Nephron (organoid): ENCODE data around the gene WBP1L.
"Not testable (repeated sequence)": the region's sequence is repeated elsewhere in the genome, so short reads cannot be mapped to it uniquely, and the experiment has no call there.

ENCODE experiments used
- H3K27ac Mint-ChIP-seq, 3 experiments: 2 replicates each; pipeline ENCODE4 v1.8.0; 2020; ENCODE audit warnings: mixed read lengths in 3 of 3, mild to moderate bottlenecking in 2 of 3, moderate library complexity in 1 of 3
- H3K27me3 Mint-ChIP-seq: 2 replicates; pipeline ENCODE4 v1.8.0; 2021; ENCODE audit warnings: low read depth, mild to moderate bottlenecking, moderate library complexity, mixed read lengths
- H3K36me3 Mint-ChIP-seq: 2 replicates; pipeline ENCODE4 v1.8.0; 2020; ENCODE audit warnings: low read depth, mixed read lengths
- H3K4me1 Mint-ChIP-seq: 2 replicates; pipeline ENCODE4 v1.8.0; 2020; ENCODE audit warnings: mixed read lengths
- H3K4me3 Mint-ChIP-seq, 3 experiments: 2 replicates each; pipeline ENCODE4 v1.8.0; 2020; ENCODE audit warnings: mild to moderate bottlenecking in 3 of 3, mixed read lengths in 3 of 3, moderate library complexity in 2 of 3
- H3K9me3 Mint-ChIP-seq: 2 replicates; pipeline ENCODE4 v1.8.0; 2020; ENCODE audit warnings: mixed read lengths
- CTCF ChIP-seq, 3 experiments: fragments of 200-600 bp; sonication (generic); IDR thresholded peaks; one replicate each; pipeline ENCODE4 v1.5.0; 2021; ENCODE audit warnings: antibody characterized with exemption in 3 of 3; ENCODE audit not compliant: unreplicated experiment in 3 of 3

WBP1L gene

DNA sequence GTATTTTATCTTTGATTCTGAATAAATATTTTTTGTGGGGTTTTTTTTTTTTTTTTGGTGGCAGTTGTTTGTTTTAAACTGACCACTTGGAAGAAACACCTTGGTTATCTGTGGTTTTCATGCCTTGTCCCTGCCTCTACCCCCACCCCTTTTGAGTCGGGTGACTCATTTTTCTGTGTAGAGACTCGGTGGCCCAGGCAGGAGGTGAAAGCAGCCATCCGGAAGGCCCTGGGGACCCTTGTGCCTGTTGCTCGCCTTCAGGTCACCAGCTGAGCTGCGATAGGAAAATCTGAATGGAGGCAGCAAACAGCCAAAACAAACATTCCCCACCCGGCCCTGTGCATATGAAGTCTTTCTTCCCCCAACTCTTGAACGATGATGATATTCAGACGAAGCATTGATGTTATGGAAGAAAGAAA, 70.7 kb downstream of the WBP1L start:
- peaks cover 49% of the 10 kb centered on the region for H3K4me1 Mint-ChIP-seq
- H3K9me3 Mint-ChIP-seq = no peaks in the 10 kb centered on the region
- H3K4me3 Mint-ChIP-seq = no peak overlapping the region
- H3K36me3 Mint-ChIP-seq = peaks cover 54% of the 10 kb centered on the region
- H3K27me3 Mint-ChIP-seq = no peaks in the 10 kb centered on the region
- H3K27ac Mint-ChIP-seq = peak overlapping the region; percentile 77 to 84 (median 79)
- no peak for TF ChIP-seq CTCF (IDR thresholded peaks at IDR 0.05; ENCODE audit: unreplicated experiment in 3 of 3)

DNA sequence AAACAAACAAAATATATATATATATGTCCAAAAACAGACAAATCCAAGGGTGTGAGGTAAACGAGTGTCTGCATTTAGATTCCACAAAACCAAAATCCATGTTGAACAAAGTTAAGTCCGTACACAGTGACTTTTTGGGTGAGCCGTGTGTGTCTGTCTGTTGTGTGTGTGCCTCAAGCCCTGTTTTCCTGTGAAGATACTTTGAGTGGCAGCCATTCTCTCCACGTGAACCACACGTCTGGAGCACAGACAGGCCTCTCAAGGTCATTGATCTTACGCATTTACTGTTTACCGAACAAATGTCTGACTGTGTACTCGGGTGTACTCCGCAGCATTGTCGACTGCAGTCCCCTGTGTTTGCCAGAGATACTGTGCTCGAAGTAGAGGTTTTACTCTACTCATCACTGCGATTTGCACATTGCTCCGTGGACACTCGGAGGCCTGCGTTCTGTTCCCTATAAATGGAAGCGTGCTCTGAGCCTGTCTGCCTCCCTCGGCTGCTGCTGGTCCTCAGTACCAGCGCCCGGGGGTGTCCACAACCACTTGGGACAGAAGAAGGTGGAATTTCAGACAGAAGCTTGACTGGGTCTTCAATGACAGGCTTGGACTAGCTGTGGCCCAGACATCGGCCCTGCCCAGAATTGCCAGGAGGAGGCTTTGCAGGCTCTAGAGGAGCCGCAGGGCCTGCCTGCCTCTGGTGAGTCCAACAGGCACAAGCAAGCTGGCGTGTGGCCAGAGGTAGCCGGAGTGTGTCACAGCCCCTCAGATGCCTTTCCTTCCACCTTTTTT, 71.3 kb downstream of the WBP1L start:
- Mint-ChIP-seq H3K27me3 (no peaks in the 10 kb centered on the region), H3K27ac (peak overlapping the region; percentile 77 to 84 (median 79)), H3K4me3 (no peak overlapping the region), H3K4me1 (peaks cover 45% of the 10 kb centered on the region), H3K36me3 (peaks cover 50% of the 10 kb centered on the region), H3K9me3 (no peaks in the 10 kb centered on the region)
- TF ChIP-seq CTCF (IDR thresholded peaks at IDR 0.05; ENCODE audit: unreplicated experiment in 3 of 3) = peak in 1 of 3 experiments; percentile 7

- peak overlapping the region; percentile 77 to 84 (median 79) for H3K27ac Mint-ChIP-seq
- no peaks in the 10 kb centered on the region for H3K27me3 Mint-ChIP-seq
- H3K36me3 Mint-ChIP-seq = peaks cover 47% of the 10 kb centered on the region
- H3K4me3 Mint-ChIP-seq = no peak overlapping the region
- no peak for TF ChIP-seq CTCF (IDR thresholded peaks at IDR 0.05; ENCODE audit: unreplicated experiment in 3 of 3)
- peaks cover 45% of the 10 kb centered on the region for H3K4me1 Mint-ChIP-seq
- no peaks in the 10 kb centered on the region for H3K9me3 Mint-ChIP-seq
Observed at GRCh38 chr10:102815790-102816549, 72.2 kb downstream of the WBP1L start.

DNA sequence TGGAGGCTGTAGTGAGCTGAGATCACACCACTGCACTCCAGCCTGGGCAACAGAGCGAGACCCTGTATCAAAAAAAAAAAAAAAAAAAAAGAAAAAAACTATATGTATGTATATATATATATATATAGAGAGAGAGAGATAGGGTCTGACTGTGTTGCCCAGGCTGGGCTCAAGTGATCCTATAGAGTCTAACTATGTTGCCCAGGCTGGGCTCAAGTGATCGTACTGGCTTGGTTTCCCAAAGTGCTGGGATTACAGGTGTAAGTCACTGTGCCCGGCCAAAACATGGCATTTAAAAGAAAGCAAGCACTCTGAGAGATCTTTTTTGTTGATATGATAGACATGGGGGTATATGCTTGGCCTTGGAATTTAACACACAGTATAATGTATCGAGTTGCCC, 73.4 kb downstream of the WBP1L start:
- Mint-ChIP-seq H3K9me3 (no peaks in the 10 kb centered on the region), H3K36me3 (peaks cover 35% of the 10 kb centered on the region), H3K27ac (no peak overlapping the region), H3K27me3 (no peaks in the 10 kb centered on the region), H3K4me3 (no peak overlapping the region), H3K4me1 (peaks cover 40% of the 10 kb centered on the region)
- no peak for TF ChIP-seq CTCF (IDR thresholded peaks at IDR 0.05; ENCODE audit: unreplicated experiment in 3 of 3)

DNA sequence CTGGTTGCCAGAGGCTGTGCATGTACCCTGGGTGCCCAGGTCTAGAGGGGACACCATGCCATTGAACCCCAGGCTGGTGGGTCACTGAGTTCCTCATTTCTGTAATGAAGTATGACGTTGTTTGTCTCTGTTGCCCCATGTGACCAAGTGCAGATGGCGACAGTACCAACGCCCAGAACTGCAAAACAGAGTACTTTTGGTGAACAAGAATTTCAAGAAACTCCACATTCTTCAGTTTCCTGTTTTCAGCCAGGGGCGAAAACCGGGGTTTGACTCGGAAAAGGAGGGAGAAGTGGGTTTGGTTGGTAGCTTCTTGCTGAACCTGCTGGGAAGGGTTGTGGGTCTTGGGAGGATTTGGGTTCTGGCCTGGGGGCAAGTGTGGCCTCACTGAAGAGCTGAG, 75.3 kb downstream of the WBP1L start:
- H3K9me3 Mint-ChIP-seq = no peaks in the 10 kb centered on the region
- H3K36me3 Mint-ChIP-seq = peaks cover 16% of the 10 kb centered on the region
- peaks cover 22% of the 10 kb centered on the region for H3K4me1 Mint-ChIP-seq
- TF ChIP-seq CTCF (IDR thresholded peaks at IDR 0.05; ENCODE audit: unreplicated experiment in 3 of 3) = no peak
- H3K27ac Mint-ChIP-seq = no peak overlapping the region
- no peaks in the 10 kb centered on the region for H3K27me3 Mint-ChIP-seq
- no peak overlapping the region for H3K4me3 Mint-ChIP-seq

- H3K27ac Mint-ChIP-seq, H3K36me3 Mint-ChIP-seq, H3K9me3 Mint-ChIP-seq, H3K4me3 Mint-ChIP-seq, H3K27me3 Mint-ChIP-seq: not testable (repeated sequence)
- peaks cover 13% of the 10 kb centered on the region for H3K4me1 Mint-ChIP-seq
Observed at GRCh38 chr10:102820008-102820407, 76.3 kb downstream of the WBP1L start.
